NCI-H2196 (cell line): ENCODE measurements around the gene MAP1LC3A.

Source experiments
- DNase-seq: peaks from one replicate; lab custom pipeline; 2025; ENCODE audit not compliant: unreplicated experiment; lab: John Stamatoyannopoulos, UW

MAP1LC3A gene

DNA sequence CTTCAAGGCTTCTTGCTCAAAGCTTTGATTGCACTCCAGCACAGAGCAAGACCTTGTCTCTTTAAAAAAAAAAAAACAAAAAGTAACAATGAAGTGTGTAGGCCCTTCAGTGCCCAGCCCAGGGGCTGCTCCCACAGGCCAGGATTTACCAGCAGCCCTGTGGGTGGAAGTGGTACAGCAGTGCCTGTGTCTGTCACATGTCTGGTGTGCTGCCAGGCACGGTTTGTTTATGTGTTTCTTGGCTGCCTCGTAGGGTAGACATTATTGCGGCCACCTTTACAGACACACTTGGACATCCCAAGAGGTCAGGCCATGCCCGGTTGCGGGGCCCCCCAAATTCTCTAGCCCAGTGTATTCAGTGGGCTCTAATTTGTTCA, 29.6 kb upstream of the MAP1LC3A start:
- DNase-seq: no peak

GRCh38 chr20:34529742-34530141, 28.8 kb upstream of the MAP1LC3A start:
- no peak for DNase-seq

GRCh38 chr20:34530342-34530741, 28.2 kb upstream of the MAP1LC3A start:
- no peak for DNase-seq

- no peak for DNase-seq
These were observed 26.8 kb upstream of the MAP1LC3A start for GRCh38 chr20:34531608-34532265.

DNA sequence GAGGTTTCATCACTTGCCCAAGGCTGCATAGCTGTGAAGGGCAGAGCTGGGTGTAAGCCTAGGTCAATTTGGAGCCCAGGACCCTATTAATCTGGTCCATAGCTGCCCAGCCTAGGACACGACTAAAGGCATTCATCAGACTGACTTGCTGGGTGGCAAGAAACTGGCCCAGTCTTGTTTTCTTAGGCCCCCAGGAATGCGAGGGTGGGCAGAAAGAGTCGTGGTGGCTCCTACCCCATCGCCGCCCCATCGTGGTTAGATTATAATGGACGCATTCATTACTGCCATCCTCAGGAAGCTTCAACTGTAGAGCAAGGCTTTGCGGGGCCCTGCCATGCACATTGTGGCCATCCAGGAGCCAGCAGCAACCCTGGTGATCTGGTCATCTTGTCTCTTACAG, 26.2 kb upstream of the MAP1LC3A start:
- no peak for DNase-seq

GRCh38 chr20:34532756-34533155, 25.8 kb upstream of the MAP1LC3A start:
- no peak for DNase-seq

- no peak for DNase-seq
These were observed 23.9 kb upstream of the MAP1LC3A start for GRCh38 chr20:34534391-34535165.

- no peak for DNase-seq
These were observed 23.1 kb upstream of the MAP1LC3A start for GRCh38 chr20:34535301-34535840.

DNA sequence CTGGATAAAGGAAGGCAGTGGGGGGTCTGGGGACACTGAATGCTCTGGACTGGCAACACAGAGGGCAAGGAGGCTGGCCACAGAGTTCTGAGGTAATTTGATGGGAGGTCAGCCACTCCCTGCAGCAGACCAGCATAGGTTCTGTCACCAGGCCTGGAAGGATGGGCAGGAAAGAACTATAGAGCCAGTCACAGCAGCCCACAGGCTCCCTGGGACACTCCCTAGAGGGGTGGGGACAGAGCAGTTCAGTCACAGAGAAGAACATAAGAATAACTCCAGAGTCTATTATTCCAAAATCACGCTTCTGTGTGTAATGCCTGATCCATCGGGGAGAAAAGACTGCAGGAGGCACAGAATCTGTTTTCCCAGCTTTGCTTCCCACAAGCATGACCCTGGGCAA, 22.7 kb upstream of the MAP1LC3A start:
- no peak for DNase-seq

DNA sequence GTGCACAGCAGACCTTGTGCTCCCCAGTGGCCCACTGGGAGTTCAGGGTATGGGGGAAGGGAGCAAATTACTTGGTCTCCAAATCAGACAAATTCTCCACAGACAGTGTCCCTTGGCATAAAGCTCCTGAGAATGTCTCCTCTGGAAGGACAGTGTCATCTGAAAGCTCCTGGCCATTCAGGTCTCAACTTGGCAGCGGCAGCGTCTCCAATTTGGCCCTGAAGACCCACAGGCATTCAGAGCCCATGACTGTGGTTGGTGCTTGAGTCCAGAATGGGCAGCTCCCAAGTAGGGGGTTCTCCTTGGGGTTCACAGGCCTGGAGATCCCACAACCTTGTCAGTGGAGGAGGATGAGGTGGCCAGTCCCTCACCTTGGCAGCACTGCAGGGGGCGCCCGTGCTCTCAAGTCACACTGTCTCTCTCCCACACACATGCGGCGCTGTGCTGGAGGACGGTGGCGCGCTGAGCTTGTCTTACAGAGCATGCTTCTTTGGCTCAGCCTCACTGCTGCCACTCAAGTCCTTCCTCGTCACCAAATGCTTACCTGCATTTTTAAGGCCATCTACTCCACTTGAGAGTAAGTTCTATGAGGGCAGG, 21.6 kb upstream of the MAP1LC3A start:
- DNase-seq: peak; percentile 10

GRCh38 chr20:34537651-34538050, 20.9 kb upstream of the MAP1LC3A start:
- DNase-seq: no peak

DNA sequence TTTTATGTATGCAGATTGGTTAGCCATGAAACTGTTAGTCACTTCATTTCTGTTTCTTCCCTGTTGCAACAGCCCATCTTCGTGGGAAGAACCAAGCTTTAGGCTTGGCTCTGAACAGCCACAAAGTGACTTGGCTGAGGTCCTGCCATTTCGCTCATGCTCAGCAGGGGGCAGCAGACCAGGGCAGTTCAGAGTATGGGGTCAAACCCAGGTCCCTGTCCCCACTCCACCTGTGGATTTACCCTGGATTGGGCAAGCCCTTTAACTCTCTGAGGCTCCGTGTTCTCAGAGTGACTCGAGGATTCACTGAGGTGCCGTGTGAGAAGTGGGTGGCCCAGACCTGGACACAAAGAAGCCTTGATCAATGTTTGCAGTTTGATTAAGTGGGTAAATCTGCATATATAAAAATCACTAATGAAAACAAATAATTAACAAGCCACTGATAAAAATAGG, 19.8 kb upstream of the MAP1LC3A start:
- peak; percentile 57 for DNase-seq

GRCh38 chr20:34539756-34540155, 18.8 kb upstream of the MAP1LC3A start:
- no peak for DNase-seq

DNA sequence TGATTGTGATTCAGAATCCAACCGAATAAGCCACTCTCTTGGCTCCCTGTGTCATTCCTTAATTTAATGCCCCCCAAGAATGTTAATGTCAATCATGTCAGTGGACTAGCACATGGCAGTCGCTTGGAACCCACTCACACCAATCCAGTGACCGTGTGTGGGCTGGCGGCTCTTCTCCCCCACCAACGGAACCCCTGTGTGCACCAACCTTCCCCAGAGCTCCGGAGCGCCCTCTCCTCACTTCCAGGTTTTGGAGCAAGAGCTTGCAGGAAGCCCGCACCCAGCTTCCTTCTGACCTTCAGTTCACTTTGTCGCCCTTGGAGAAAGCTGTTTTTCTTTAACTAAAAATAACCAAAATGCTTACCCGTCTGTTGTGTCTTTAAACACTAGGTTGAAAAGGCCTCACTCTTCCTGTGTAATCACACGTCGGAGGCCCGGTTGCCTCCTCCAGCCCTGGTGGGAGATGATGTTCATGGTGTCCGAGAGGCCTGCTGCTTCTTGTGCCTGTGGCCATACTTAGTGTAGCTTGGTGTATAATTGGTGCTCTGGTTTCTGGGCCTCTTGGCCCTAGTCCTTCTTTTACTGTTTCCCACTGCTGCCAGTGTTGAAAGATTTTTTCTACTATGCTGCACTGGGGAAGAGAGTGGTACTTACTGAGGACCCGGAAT, 17.8 kb upstream of the MAP1LC3A start:
- no peak for DNase-seq

DNA sequence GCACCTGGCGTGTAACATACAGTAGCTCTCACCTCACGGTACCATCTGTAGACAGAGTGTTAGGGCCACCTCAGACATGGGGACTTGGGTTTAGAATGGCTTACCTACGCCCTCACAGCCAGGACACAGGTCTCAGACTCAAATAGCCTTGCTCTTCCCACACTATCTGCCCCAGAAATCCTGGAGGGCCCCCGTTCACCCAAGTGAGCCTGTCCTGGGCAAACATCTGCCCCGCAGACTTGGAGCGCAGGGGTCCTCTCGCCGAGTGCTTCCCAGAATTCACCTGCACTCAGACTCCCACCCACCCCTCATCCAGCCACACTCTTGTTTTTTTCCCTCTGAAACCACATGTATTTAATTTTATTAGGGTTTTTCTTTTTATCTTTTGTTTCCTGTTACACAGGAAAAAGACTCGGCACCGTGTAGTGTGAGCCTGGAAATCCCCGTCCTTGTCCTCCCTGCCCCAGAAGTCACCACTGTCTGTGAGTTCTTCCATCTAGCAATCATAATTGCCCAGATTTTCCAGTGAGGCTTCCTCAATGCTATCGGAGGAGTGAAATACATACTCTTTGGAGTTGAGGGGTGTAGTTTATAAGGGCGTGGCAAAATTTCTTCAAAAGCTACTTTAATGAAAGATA, 17.1 kb upstream of the MAP1LC3A start:
- no peak for DNase-seq

DNA sequence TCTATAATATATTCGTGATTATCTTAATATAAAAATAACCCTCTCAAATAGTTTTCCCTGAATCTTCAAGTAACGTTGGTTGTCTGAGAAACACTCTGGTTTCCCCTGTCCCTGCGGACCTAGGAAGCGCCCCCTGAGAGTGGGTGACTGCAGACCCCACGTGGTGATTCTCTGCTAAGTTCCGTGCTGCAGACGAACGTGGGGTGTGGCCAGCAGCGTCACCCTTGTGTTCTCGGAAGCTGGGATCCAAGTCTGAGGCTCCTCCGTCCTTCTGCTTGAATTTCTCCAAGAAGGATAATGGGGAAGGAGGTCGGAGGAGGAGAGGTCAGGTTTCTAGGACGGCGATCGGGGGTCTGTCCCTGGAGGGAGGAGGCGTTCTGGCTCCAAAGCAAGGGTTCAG, 16.6 kb upstream of the MAP1LC3A start:
- DNase-seq: no peak

DNA sequence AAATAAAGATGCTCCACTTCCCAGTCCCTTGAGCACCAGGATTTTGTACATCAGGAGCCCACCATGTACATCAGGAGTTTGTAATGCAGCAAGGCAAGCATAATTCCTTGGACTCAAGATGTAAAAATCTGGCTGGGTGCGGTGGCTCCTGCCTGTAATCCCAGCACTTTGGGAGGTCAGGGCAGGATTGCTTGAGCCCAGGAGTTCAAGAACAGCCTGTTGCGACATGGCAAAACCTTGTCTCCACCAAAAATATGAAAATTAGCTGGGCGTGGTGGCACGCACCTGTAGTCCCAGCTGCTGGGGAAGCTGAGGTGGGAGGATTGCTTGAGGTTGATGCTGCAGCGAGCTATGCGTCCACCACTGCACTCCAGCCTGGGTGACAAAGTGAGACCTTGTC, 16.1 kb upstream of the MAP1LC3A start:
- DNase-seq: no peak

- DNase-seq: no peak
These were observed 15.0 kb upstream of the MAP1LC3A start for GRCh38 chr20:34543463-34544056.

- DNase-seq: no peak
These were observed 14.3 kb upstream of the MAP1LC3A start for GRCh38 chr20:34544109-34544796.

DNA sequence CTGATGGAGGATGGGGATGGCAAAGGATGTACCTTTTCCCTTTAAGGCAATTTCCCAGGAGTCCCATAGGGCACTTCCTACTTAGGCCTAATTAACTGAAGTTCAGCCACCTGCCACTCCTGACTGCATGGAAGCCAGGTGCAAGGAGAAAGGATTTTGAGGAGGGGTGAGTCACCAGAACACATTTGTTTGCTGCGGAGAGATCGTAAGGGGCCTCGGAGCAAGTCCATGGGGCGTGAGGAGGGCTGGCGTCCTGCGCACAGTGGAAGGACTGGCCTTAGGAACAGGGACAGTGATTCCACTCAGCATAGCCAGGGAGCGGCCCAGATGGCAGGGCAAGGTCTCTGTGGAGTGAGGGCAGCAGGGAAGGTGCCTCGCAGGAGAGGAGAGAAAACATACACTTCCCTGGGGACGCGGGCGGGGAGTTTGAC, 11.8 kb upstream of the MAP1LC3A start:
- DNase-seq: peak; percentile 46
